IPS-18c (cell line): ENCODE measurements around the gene HPGD.

Experiments used
- H3K4me3 ChIP-seq: 2 replicates; pipeline ENCODE4 v1.7.0; 2013; ENCODE audit warnings: low read depth, mild to moderate bottlenecking, low read length, moderate library complexity; ENCODE audit not compliant: insufficient read depth
- H3K9me3 ChIP-seq: one replicate; pipeline ENCODE4 v1.6.1; 2013; ENCODE audit warnings: mild to moderate bottlenecking, low read length, moderate library complexity; ENCODE audit not compliant: control insufficient read depth, insufficient read depth

Gene HPGD

GRCh38 chr4:174537634-174538033, 15.3 kb upstream of the HPGD start:
- H3K4me3 ChIP-seq = no peak overlapping the region
- H3K9me3 ChIP-seq = no peaks in the 10 kb centered on the region

DNA sequence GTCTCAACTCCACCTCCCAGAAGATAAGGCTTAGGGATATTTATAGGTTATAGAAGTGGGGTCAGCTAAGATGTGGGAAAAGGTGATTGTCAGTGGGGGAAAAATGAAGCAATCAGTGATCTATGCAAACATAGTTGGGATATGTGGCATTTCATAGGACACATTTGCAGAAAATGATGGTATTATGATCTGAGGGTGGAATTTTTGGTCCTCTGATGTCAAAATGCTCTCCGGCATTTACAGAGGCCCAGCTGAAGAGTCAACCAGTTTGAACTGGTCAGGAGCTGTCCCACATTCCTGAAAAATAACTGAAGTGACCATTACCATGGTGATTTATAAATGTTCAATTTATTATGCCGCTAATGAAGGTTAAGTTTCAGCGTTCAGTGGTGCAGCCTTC, 12.2 kb upstream of the HPGD start:
- Histone ChIP-seq H3K9me3 (no peaks in the 10 kb centered on the region), H3K4me3 (no peak overlapping the region)

GRCh38 chr4:174532445-174532844, 10.2 kb upstream of the HPGD start:
- H3K9me3 ChIP-seq = no peaks in the 10 kb centered on the region
- no peak overlapping the region for H3K4me3 ChIP-seq

GRCh38 chr4:174531486-174531885, 9.2 kb upstream of the HPGD start:
- Histone ChIP-seq H3K9me3 (no peaks in the 10 kb centered on the region), H3K4me3 (no peak overlapping the region)

DNA sequence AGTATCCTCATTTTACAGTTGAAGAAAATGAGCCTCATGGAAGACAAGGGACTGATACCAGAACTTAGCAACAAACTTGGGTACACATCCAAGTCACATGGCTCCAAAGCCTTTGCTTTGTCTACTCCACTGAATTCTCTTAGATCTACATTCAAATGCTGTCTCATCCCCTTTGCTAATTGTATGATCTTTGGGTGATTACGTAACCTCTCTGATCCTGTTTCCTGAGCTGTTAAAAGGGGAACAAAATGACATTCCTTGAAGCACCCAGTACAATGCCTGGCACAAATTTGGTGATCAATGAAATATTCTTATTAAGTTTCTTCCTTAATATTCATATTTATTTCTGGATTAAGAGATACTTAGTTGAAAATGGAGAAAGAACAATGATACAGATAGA, 5.9 kb upstream of the HPGD start:
- no peaks in the 10 kb centered on the region for H3K9me3 ChIP-seq

DNA sequence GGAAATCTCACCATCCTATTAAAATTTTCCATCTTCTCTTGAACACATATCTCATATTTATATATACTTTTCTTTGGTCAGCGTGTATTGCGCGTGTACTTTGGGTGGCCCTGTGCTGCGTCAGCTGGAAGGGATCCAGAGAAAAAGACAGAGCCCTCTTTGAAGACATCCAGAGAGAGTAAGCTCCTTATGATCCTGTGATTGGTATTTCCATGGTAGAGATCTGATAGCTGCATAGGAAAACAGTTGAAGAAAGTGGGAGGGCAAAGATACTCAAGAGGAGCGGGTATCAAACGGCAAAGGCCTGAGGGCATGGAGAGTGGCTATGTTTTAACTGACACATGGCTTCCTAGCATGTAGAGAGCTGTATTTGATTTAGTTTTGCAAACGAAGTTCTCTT, 4.4 kb upstream of the HPGD start:
- Histone ChIP-seq H3K4me3 (no peak overlapping the region), H3K9me3 (no peaks in the 10 kb centered on the region)

More for the DNA sequence above, 5.9 kb upstream of the HPGD start:
- no peak overlapping the region for H3K4me3 ChIP-seq

DNA sequence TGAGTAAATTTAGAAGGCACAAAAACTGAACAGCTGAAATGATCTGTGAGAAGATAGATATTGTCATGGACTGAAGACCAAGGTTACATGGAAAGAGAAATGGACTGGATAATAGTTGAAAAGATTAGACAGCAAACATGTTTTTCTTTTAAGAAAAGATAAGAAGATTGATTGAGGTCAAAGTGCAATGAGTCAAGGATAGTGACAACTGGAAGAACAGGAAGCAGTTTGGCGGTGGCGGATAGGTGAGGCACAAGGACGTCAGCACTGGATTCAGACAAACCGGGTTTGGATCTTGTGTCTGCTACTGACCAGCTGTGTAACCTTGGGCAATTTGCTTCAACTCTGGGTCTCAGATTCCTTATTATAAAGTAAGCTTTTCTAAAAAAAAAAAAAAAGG, 2.0 kb upstream of the HPGD start:
- Histone ChIP-seq H3K9me3 (no peaks in the 10 kb centered on the region), H3K4me3 (no peak overlapping the region)

DNA sequence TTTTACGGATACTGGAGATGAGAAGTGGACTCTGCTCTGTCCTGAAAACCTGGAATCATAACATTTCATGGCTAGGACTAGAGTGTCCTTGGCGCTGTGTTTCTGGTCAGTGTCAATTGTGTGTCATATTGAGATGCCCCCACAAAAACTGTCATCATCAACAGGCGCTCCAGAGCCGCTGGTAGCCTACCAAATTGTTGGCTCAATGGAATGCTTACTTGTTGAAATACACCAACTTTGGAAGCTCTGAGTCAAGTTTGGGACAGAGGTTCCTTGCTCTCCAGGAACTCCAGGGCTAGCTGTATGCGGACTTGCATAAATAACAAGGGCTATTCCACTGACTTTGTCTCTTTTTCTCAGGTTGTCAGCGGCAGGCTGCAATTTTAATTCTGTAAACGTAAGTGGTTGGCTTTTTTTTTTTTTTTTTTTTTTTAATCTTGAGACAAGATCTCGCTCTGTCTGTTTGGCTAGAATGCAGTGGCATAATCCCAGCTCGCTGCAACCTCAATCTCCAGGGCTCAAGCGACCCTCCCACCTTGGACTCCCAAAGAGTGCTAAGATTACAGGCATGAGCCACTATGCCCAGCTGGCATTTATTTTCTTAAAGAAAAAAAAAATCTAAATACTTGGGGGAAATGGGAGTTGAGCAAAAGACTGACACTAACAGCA, 871 bp upstream of the HPGD start:
- Histone ChIP-seq H3K9me3 (no peaks in the 10 kb centered on the region), H3K4me3 (peak overlapping the region; percentile 72)

DNA sequence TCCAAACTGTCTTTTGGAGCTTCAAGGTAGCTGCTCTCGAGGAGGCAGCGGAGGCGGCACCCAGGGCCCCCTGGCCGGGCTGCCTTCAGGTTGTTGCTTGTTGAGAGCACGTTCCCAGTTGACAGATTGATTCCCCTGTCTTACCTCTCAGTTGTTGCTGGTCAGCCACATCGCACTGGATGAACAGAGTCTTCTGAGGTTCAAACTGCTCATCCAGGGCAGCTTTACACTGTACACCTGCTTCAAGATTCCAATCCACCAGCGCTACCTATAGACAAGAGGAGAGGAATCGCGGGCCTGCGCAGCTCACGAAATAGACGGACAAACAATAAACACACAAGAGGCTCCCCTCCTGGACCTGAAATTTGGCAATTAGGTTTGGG, 497 bp downstream of the HPGD start:
- no peaks in the 10 kb centered on the region for H3K9me3 ChIP-seq
- peak overlapping the region; percentile 72 for H3K4me3 ChIP-seq

- H3K9me3 ChIP-seq = no peaks in the 10 kb centered on the region
- no peak overlapping the region for H3K4me3 ChIP-seq
Observed at GRCh38 chr4:174520660-174521059, 1.6 kb downstream of the HPGD start.

DNA sequence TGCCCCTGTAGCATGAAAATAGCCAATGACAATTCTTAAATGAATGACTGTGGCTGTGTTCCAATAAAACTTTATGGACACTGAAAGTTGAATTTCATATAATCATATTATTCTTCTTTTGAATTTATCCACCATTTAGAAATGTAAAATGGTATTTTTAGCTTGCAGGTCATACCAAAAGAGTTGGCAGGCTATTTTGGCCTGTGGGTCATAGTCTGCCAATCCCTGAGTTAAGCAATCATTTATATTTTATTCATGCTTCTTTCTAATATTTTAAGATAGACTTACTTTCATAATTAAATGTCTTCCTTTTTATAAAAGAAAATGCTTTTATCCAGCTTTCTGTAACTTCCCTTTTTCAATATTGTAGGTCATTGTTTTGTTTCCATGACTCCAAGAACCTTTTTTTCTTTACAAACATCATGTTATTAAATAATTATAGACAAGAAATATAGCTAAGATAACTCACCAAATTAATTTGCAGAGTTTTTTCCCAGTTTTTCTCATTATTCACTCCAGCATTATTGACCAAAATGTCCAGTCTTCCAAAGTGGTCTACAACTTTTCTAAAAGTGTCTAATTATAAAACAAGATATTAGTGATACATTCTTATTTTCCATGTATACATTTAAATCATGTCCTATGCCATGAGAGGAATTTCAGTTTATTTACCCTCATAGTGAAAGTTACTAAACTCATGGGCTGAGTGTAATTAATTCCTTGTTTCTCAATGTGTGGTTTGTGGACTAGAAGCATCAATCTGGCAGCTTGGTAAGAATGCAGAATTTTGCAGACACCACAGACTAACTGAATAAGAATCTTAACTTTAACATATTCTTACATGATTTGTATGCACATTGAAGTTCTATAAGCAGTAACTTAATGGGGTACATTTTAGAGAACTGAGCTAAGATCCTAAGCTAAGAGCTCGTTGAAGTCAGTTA, 4.5 kb downstream of the HPGD start:
- Histone ChIP-seq H3K4me3 (no peak overlapping the region), H3K9me3 (no peaks in the 10 kb centered on the region)

DNA sequence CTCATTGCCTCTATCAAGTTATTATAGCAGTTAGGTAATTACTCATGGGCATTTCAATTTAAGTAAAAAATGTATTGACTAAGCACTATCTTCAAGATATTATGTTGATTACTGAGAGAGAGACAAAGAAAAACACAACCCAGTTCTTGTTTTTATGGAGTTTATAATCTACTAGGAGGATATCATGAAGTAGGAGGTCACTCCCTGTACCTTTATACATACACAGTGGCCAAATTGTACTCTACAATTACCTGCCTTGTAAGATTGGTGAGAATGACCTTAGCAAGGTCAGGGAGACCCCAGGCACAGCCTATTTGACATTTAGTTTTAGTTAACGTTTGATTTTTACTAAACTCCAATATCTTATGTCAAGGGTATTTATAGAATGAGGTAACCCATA, 5.5 kb downstream of the HPGD start:
- H3K4me3 ChIP-seq = no peak overlapping the region
- no peaks in the 10 kb centered on the region for H3K9me3 ChIP-seq

GRCh38 chr4:174516345-174516744, 5.9 kb downstream of the HPGD start:
- H3K9me3 ChIP-seq = no peaks in the 10 kb centered on the region
- H3K4me3 ChIP-seq = no peak overlapping the region

- H3K4me3 ChIP-seq = no peak overlapping the region
Observed at GRCh38 chr4:174512745-174513144, 9.5 kb downstream of the HPGD start.

DNA sequence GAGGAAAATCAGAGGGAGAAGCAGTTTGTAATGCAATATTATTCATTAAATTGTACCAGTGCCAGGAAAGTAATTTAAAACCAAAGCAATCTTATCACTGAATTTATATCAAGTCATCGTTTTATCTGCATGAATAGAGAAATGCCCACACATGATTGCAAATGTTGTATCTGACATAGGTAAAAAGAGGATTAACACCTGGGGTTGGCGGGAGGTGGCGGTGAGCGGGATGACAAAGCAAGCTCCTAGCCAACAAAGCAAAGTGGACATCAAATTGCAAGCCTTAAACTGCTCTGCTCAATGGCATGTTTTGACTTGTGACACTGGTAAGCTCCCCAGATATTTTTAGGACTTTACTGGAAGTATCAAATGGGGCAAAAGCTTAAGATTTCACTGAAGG, 16.4 kb downstream of the HPGD start:
- Histone ChIP-seq H3K9me3 (no peaks in the 10 kb centered on the region), H3K4me3 (no peak overlapping the region)

More at GRCh38 chr4:174512745-174513144, 9.5 kb downstream of the HPGD start:
- H3K9me3 ChIP-seq = no peaks in the 10 kb centered on the region

GRCh38 chr4:174505007-174505406, 17.3 kb downstream of the HPGD start:
- H3K9me3 ChIP-seq = no peaks in the 10 kb centered on the region
- no peak overlapping the region for H3K4me3 ChIP-seq

- no peaks in the 10 kb centered on the region for H3K9me3 ChIP-seq
Observed at GRCh38 chr4:174503079-174503715, 19.1 kb downstream of the HPGD start.

More at GRCh38 chr4:174503079-174503715, 19.1 kb downstream of the HPGD start:
- no peak overlapping the region for H3K4me3 ChIP-seq
